Medulla oblongata (tissue), 1 donor: ENCODE measurements around the gene CYB561D2.

Experiments
- DNase-seq: peaks from one replicate; pipeline ENCODE4 v3.0.0-alpha.2; 2015; ENCODE audit errors: extremely low spot score

Gene CYB561D2

DNA sequence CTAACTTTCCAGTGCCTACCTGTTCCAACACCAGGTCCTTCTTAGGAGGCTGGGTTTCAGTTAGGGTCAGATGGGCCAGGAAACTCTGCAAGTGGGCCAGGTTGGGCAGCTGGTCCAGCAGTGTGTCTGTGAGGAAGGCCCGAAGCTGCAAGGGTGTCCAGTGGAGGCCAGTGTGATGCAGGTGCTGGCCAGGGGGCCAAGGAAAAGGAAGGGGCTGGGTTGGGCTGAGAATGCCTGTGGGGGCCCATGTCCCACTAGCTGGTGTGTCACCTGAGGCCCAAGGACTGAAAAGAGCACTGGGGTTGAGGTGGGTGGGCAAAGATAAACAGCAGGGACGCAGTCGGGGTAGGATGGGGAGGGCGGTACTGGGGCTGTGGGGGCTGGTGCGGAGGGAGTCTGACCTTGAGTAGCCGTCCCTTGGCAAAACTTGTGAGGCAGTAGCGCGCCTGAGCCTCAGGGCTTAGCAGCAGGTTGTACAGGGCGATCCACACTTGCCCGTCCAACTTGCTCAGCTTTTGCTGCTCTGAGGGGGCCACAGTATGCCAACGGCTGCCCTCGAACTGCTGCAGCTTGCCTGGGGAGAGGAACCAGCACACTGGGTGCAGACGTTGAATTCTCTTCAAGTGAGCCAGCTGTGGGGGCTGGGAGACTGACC is 8.5 kb upstream of the CYB561D2 start:
- no peak for DNase-seq

- no peak for DNase-seq
Measured at GRCh38 chr3:50342813-50343633, 7.6 kb upstream of the CYB561D2 start.

DNA sequence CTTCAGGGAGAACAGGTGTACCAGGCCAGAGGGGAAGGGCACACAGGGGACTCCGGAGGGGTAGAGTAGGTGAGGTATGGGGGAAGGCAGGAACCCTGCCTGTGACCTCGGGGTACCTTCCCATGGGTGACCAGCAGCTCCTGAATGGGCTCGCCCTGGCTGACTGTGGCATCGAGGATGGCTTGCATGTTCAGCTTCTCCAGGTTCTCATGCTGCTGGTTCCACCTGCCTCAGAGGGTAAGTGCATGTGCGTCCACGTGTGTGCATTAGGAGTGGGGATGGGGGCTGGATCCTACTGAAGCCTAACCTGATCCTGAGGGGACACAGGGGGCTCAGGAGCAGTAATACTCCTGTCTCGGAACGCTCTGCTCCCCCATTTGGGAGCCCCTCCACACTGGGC is 5.7 kb upstream of the CYB561D2 start:
- DNase-seq, result no peak

DNA sequence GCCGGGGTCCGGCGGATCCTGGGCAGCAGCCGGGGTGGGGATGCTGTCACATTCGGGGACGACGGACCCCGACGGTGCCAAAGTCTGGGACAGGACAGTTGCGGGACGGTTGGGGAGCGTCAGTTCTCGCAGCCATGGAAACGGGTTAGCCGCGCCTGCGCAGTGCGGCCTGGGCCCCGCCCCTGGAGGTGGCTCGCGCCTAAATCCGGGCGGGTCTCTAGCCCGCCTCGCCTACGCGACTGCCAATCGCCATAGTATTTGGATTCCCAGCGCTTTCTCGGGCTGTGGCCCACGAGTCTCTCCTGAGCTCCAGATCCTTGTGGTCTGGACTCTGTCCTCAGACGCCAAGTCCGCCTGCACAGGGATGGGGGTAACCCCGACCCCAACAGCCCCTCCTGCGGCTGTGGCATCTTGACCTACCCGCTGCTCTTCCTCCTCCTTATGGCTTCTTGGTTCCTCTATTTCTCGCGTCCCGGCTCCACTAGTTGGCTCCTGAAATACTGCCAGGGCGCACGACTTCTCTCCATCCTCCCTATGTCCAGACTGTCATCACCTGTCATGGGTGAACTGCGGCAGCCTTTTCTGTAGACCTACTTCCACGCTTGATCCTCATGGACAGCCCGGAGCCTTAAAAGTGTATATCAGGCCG is 5.0 kb upstream of the CYB561D2 start, which contains the start of gene ZMYND10:
Gene ZMYND10 (minus strand): TSS at position 147 of the 649 bp plus-strand sequence. CDS start 153 bp downstream, outside the sequence.
- DNase-seq, result no peak

DNA sequence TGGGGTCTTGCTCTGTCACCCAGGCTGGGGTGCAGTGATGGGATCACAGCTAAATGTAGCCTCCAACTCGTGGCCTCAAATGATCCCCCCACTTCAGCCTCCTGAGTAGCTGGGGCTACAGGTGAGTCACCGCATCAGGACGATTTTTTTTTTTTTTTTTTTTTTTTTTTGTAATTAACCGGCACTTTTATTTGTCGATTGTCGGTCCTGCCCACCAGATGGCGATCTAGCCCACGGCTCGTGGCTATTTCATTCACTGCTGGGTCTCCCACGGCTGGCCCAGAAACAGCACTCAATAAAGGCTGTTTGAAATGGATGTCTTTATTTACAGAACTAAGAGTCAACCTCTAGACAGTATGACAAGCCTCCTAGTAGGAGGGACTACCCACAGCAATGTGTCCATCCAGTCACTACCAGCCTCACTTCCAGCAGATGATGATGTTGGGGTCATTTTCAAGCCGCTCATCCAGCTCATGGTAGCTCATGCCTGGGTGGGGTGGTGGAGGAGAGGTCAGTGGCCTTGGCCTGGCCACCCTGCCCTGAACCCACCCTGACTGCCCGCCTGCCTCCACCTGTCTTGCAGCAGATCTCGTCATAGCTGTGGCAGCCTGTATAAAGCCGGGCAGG is 3.4 kb upstream of the CYB561D2 start:
- DNase-seq, result peak; percentile 79

GRCh38 chr3:50350213-50350526 is 492 bp upstream of the CYB561D2 start:
- DNase-seq, result no peak

DNA sequence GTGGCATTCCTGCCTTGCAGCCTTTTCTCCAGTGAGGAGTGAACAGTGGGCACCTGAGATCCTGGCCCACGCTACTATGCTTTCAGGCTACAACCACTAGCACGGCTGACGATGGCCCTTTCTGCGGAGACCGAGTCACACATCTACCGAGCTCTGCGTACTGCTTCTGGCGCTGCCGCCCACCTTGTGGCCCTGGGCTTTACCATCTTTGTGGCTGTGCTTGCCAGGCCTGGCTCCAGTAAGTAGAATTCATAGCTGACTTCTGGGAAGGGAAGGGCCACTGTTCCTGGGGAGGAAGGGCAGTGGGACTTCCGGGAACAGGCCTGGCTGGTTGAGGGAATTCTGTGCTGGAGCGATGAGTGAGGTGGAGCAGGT is 648 bp downstream of the CYB561D2 start:
- DNase-seq, result no peak

DNA sequence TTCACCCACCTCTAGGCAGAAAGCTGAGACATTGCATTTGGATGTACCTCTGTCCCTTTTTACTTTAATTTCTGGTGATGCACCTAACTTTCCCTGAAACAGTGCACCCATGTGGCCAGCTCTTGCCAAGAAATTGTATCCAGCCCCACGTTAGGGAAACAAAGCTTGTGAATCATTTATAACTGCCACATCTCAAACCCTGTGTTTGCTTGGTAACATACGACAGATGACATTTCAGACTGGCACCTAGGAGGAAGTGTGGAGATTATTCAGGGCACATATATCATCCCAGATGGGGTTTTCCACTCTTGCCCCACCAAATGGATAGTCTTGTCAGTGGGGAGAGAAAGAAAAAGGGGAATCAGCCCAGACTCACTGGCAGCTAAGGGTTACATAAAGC is 2.1 kb downstream of the CYB561D2 start:
- DNase-seq, result no peak

DNA sequence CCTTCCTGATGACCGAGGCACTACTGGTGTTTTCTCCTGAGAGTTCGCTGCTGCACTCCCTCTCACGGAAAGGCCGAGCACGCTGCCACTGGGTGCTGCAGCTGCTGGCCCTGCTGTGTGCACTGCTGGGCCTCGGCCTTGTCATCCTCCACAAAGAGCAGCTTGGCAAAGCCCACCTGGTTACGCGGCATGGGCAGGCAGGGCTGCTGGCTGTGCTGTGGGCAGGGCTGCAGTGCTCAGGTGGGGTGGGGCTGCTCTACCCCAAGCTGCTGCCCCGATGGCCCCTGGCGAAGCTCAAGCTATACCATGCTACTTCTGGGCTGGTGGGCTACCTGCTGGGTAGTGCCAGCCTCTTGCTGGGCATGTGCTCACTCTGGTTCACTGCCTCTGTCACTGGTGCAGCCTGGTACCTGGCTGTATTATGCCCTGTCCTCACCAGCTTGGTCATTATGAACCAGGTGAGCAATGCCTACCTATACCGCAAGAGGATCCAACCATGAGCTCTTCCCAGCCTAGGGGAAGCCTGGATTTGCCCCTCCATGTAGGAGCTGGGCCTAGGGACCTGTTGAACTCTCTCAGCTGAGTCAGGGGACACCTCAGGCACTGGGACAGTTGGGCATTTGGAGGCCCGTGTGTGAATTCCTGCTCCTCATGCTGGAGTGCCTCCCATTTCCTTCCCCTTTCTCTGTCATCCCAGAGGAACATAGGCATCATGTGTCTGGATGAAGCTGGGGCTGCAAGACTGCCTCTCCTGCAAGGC is 2.8 kb downstream of the CYB561D2 start:
- DNase-seq, result no peak

GRCh38 chr3:50354186-50354764 is 3.6 kb downstream of the CYB561D2 start:
- no peak for DNase-seq

DNA sequence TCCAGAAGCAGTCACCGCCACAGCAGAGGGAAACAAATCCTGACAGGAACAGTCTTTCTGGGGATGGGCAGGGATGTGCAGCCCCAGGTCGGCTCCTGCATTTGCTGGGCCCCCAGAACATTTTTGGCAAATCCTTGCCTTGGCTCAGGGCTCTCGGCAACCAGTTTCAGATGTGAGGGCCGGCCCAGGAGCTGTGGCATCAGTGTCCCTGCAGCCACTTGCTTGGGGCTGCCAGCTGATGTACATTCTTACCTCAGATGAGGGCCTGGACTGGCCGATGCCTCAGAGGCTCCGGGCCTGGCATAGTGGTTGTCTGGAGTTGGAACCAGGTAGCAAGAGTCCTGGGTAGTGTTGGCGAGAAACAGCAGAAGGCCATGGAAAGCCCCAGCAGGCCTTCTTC is 4.2 kb downstream of the CYB561D2 start:
- no peak for DNase-seq

- no peak for DNase-seq
Measured at GRCh38 chr3:50355829-50356552, 5.3 kb downstream of the CYB561D2 start.

- no peak for DNase-seq
Measured at GRCh38 chr3:50356553-50356952, 5.9 kb downstream of the CYB561D2 start.

DNA sequence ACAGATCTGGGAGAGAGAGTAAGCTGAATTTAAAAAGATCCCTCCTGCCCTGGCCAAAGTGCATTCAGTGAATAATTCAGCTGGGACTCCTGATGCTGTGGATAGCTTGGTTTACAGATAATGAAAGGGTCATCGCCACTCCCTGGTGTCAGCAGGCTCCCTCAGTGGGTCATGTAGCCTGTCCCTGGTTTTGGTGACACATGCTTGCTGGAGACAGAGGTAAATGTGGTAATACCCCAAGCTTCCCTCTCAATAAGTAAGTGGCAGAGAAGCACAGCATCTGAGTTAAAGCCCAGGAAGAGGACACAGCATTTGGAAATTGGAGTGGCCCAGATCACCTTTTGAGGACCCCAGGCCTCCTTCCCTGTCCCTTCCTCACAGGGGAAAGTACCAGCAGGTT is 6.8 kb downstream of the CYB561D2 start:
- no peak for DNase-seq

DNA sequence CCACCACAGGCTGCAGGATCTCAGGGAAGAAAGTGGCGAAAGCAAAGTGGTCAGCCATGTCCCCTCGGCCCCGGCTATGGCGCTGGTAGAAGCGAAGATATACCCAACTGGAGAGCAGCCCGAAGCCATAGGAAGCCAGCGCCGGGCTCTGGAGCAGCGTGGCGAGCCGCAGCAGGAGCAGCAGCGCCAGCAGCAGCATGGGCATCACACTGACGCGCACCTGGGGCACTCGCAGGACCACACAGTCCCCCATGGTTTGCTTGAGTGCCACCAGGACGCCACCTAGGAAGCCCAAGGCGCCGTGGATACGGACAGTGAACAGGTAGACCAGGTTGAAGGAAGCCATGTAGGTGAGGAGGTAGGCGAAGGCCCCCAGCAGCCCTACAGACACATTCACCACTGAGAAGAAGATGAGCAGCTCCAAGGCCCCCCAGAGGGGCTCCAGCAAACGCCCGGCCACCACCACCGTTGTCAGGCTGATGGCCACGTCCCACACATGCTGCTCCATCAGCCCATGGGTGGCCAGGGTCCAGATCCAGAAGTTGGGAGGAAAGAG is 7.8 kb downstream of the CYB561D2 start:
- no peak for DNase-seq

GRCh38 chr3:50358911-50359759 is 8.5 kb downstream of the CYB561D2 start, which contains the start of gene TMEM115:
Gene TMEM115, minus strand, starts transcription at chr3:50359521. Its CDS starts 458 bp downstream, at chr3:50359063.
- DNase-seq, result peak; percentile 100

DNA sequence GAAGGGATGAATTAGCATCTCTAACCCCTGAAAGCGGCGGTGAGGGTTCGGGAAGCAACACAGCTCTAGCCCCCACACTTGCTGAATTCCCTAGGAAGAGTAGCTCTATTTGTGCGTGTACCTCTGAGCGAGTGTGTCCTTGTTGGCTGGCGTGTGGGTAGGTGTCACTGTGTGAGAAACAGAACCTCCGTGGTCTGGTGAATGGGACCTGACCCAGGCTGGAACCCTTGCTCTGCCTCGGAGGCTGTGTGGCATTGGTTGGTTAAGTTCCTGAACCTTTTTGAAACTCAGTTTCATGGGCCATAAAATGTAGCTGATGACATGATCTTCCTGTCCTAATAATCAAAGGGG is 9.1 kb downstream of the CYB561D2 start:
- DNase-seq, result no peak

DNA sequence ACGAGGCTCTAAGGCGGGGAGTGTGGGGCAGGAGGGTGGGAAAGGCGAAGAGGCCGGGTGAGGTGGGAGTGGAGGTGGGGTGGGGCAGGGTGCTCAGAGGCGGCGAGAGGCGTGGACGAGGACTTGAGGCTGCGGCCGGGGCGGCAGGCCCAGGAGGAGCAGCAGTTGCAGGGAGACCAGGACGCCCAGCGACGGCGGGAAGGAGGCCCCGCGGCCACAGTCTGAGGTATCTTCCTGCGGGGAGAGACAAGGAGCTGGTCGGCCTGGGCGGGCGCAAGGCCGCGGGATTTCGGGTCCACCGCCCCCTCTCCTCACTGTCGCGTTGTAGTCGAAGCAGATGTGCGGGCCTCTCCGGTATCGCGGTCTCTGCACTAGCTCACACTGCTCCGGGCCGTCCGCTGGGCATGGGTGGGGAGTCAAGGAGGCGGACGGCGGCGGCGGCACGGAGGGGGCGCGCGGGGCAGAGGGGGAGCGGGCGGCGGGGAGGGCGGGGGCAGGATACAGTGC is 14.0 kb downstream of the CYB561D2 start:
- no peak for DNase-seq
